ENCODE measurements around the gene BNIP2. TPM values are rescaled to one million over a fixed set of nuclear protein-coding genes. Genes with fewer than 3 reads are reported as not detected.

Gene BNIP2
- polyA plus RNA-seq (2013, experiment 1 of 2), result 21.2 TPM
- 20.1 TPM for polyA plus RNA-seq (2013, experiment 2 of 2)

GRCh38 chr15:59688782-59689625 lies at the start of gene BNIP2:
TSS of gene BNIP2 (minus strand) at chr15:59689320. CDS start at chr15:59682457, 6,863 bp downstream.
- Histone ChIP-seq H2BK12ac (ENCODE audit: low read length) (no peak within 1 kb of the TSS), H4K91ac (ENCODE audit: low read depth, low read length, poor library complexity) (no peak within 1 kb of the TSS), H3K4me1 (ENCODE audit: control insufficient read depth in 2 of 2, insufficient read depth in 1 of 2, low read depth in 1 of 2, low read length in 2 of 2) (peaks cover 2 to 7% of the 10 kb centered on the region in 2 donors), H2BK5ac (ENCODE audit: low read length) (no peak within 1 kb of the TSS), H2BK15ac (ENCODE audit: low read length) (no peak within 1 kb of the TSS), H3K27me3 (ENCODE audit: control insufficient read depth in 3 of 3, insufficient read depth in 3 of 3, low read depth in 1 of 3, low read length in 3 of 3) (no peaks in the 10 kb centered on the region), H3K23ac (ENCODE audit: low read depth, low read length, poor library complexity) (peak within 1 kb of the TSS; percentile 90), H3K18ac (ENCODE audit: low read length) (peak within 1 kb of the TSS; percentile 98), H3K79me1 (ENCODE audit: low read depth, low read length) (peaks cover 2% of the 10 kb centered on the region), H3K4me3 (ENCODE audit: low read length in 2 of 2) (peak within 1 kb of the TSS; percentile 86 to 100), H3K14ac (ENCODE audit: low read length) (peak within 1 kb of the TSS; percentile 78), H3K36me3 (replicated peaks in 1 of 2; ENCODE audit: control insufficient read depth in 2 of 2, insufficient read depth in 2 of 2, low read length in 2 of 2) (peaks cover 0 to 29% of the 10 kb centered on the region in 2 donors), H2AFZ (ENCODE audit: low read length) (peak within 1 kb of the TSS; percentile 94), H4K8ac (ENCODE audit: low read depth, low read length) (no peak within 1 kb of the TSS), H2AK5ac (ENCODE audit: low read depth, low read length) (no peak within 1 kb of the TSS), H3K4me2 (ENCODE audit: insufficient read depth, low read length, poor library complexity, severe bottlenecking) (peak within 1 kb of the TSS; percentile 54), H3K27ac (replicated peaks; ENCODE audit: low read length) (peak within 1 kb of the TSS; percentile 86), H3K4ac (ENCODE audit: low read length) (no peak within 1 kb of the TSS), H2BK120ac (ENCODE audit: low read depth, low read length) (no peak within 1 kb of the TSS), H3K9ac (ENCODE audit: low read depth, low read length, poor library complexity) (peak within 1 kb of the TSS; percentile 96), H3K9me3 (replicated peaks in 1 of 2; ENCODE audit: control insufficient read depth in 2 of 2, insufficient read depth in 1 of 2, low read depth in 1 of 2, low read length in 2 of 2) (no peaks in the 10 kb centered on the region)
- no CpG with 5 or more reads among the region's 78 CpGs for WGBS, 2 donors (ENCODE audit: extremely low coverage in 2 of 2, insufficient read length in 2 of 2, insufficient replicate concordance in 1 of 2)
- peak; percentile 97 for DNase-seq (ENCODE audit: low spot score)

- H3K79me1 ChIP-seq (ENCODE audit: low read depth, low read length), result no peaks in the 10 kb centered on the region
- no peaks in the 10 kb centered on the region for H3K36me3 ChIP-seq (replicated peaks in 1 of 2; ENCODE audit: control insufficient read depth in 2 of 2, insufficient read depth in 2 of 2, low read length in 2 of 2)
- no peak overlapping the region for H3K4me2 ChIP-seq (ENCODE audit: insufficient read depth, low read length, poor library complexity, severe bottlenecking)
- peaks cover 0 to 5% (median 0%) of the 10 kb centered on the region in 3 experiments for H3K27me3 ChIP-seq (ENCODE audit: control insufficient read depth in 3 of 3, insufficient read depth in 3 of 3, low read depth in 1 of 3, low read length in 3 of 3)
- H3K27ac ChIP-seq (replicated peaks; ENCODE audit: low read length), result no peak overlapping the region
- no peak overlapping the region for H2AK5ac ChIP-seq (ENCODE audit: low read depth, low read length)
- H3K23ac ChIP-seq (ENCODE audit: low read depth, low read length, poor library complexity), result no peak overlapping the region
- no peak overlapping the region for H4K91ac ChIP-seq (ENCODE audit: low read depth, low read length, poor library complexity)
- H2BK15ac ChIP-seq (ENCODE audit: low read length), result no peak overlapping the region
- H2BK5ac ChIP-seq (ENCODE audit: low read length), result no peak overlapping the region
- no peaks in the 10 kb centered on the region for H3K4me1 ChIP-seq (ENCODE audit: control insufficient read depth in 2 of 2, insufficient read depth in 1 of 2, low read depth in 1 of 2, low read length in 2 of 2)
- H3K18ac ChIP-seq (ENCODE audit: low read length), result no peak overlapping the region
- H2AFZ ChIP-seq (ENCODE audit: low read length), result no peak overlapping the region
- no peak for DNase-seq (ENCODE audit: low spot score)
- WGBS, 2 donors (ENCODE audit: extremely low coverage in 2 of 2, insufficient read length in 2 of 2, insufficient replicate concordance in 1 of 2), result no CpG with 5 or more reads among the region's 7 CpGs
- no peak overlapping the region for H2BK120ac ChIP-seq (ENCODE audit: low read depth, low read length)
- no peak overlapping the region for H3K14ac ChIP-seq (ENCODE audit: low read length)
- H2BK12ac ChIP-seq (ENCODE audit: low read length), result no peak overlapping the region
- H4K8ac ChIP-seq (ENCODE audit: low read depth, low read length), result no peak overlapping the region
- no peak overlapping the region for H3K9ac ChIP-seq (ENCODE audit: low read depth, low read length, poor library complexity)
- H3K4ac ChIP-seq (ENCODE audit: low read length), result no peak overlapping the region
- H3K9me3 ChIP-seq (replicated peaks in 1 of 2; ENCODE audit: control insufficient read depth in 2 of 2, insufficient read depth in 1 of 2, low read depth in 1 of 2, low read length in 2 of 2), result peaks cover 2 to 4% of the 10 kb centered on the region in 2 donors
- no peak overlapping the region for H3K4me3 ChIP-seq (ENCODE audit: low read length in 2 of 2)
Observed at GRCh38 chr15:59738676-59739075, 49.6 kb upstream of the BNIP2 start.

- Histone ChIP-seq H3K4me3 (ENCODE audit: low read length in 2 of 2) (no peak overlapping the region), H3K9ac (ENCODE audit: low read depth, low read length, poor library complexity) (no peak overlapping the region), H4K8ac (ENCODE audit: low read depth, low read length) (no peak overlapping the region), H3K14ac (ENCODE audit: low read length) (no peak overlapping the region), H3K23ac (ENCODE audit: low read depth, low read length, poor library complexity) (no peak overlapping the region), H3K27ac (replicated peaks; ENCODE audit: low read length) (no peak overlapping the region), H3K4me2 (ENCODE audit: insufficient read depth, low read length, poor library complexity, severe bottlenecking) (no peak overlapping the region), H3K36me3 (replicated peaks in 1 of 2; ENCODE audit: control insufficient read depth in 2 of 2, insufficient read depth in 2 of 2, low read length in 2 of 2) (no peaks in the 10 kb centered on the region), H3K79me1 (ENCODE audit: low read depth, low read length) (no peaks in the 10 kb centered on the region), H2BK120ac (ENCODE audit: low read depth, low read length) (no peak overlapping the region), H3K9me3 (replicated peaks in 1 of 2; ENCODE audit: control insufficient read depth in 2 of 2, insufficient read depth in 1 of 2, low read depth in 1 of 2, low read length in 2 of 2) (no peaks in the 10 kb centered on the region), H2AK5ac (ENCODE audit: low read depth, low read length) (no peak overlapping the region), H2BK15ac (ENCODE audit: low read length) (no peak overlapping the region), H3K27me3 (ENCODE audit: control insufficient read depth in 3 of 3, insufficient read depth in 3 of 3, low read depth in 1 of 3, low read length in 3 of 3) (peaks cover 0 to 9% (median 0%) of the 10 kb centered on the region in 3 experiments), H2AFZ (ENCODE audit: low read length) (no peak overlapping the region), H2BK12ac (ENCODE audit: low read length) (no peak overlapping the region), H2BK5ac (ENCODE audit: low read length) (no peak overlapping the region), H3K4me1 (ENCODE audit: control insufficient read depth in 2 of 2, insufficient read depth in 1 of 2, low read depth in 1 of 2, low read length in 2 of 2) (no peaks in the 10 kb centered on the region), H3K4ac (ENCODE audit: low read length) (no peak overlapping the region), H4K91ac (ENCODE audit: low read depth, low read length, poor library complexity) (no peak overlapping the region), H3K18ac (ENCODE audit: low read length) (no peak overlapping the region)
- WGBS, 2 donors (ENCODE audit: extremely low coverage in 2 of 2, insufficient read length in 2 of 2, insufficient replicate concordance in 1 of 2), result no CpG with 5 or more reads among the region's 7 CpGs
- no peak for DNase-seq (ENCODE audit: low spot score)
Observed at GRCh38 chr15:59736181-59736580, 47.1 kb upstream of the BNIP2 start.

GRCh38 chr15:59725151-59725486 lies 36.0 kb upstream of the BNIP2 start:
- WGBS, 2 donors (ENCODE audit: extremely low coverage in 2 of 2, insufficient read length in 2 of 2, insufficient replicate concordance in 1 of 2), result no CpG with 5 or more reads among the region's 3 CpGs
- Histone ChIP-seq H3K4ac (ENCODE audit: low read length) (no peak overlapping the region), H3K27me3 (ENCODE audit: control insufficient read depth in 3 of 3, insufficient read depth in 3 of 3, low read depth in 1 of 3, low read length in 3 of 3) (peaks cover 0 to 23% (median 0%) of the 10 kb centered on the region in 3 experiments), H3K9me3 (replicated peaks in 1 of 2; ENCODE audit: control insufficient read depth in 2 of 2, insufficient read depth in 1 of 2, low read depth in 1 of 2, low read length in 2 of 2) (no peaks in the 10 kb centered on the region), H3K4me3 (ENCODE audit: low read length in 2 of 2) (no peak overlapping the region), H4K8ac (ENCODE audit: low read depth, low read length) (no peak overlapping the region), H3K9ac (ENCODE audit: low read depth, low read length, poor library complexity) (no peak overlapping the region), H2BK15ac (ENCODE audit: low read length) (no peak overlapping the region), H2BK12ac (ENCODE audit: low read length) (no peak overlapping the region), H3K79me1 (ENCODE audit: low read depth, low read length) (no peaks in the 10 kb centered on the region), H2BK120ac (ENCODE audit: low read depth, low read length) (no peak overlapping the region), H3K4me1 (ENCODE audit: control insufficient read depth in 2 of 2, insufficient read depth in 1 of 2, low read depth in 1 of 2, low read length in 2 of 2) (no peaks in the 10 kb centered on the region), H3K23ac (ENCODE audit: low read depth, low read length, poor library complexity) (no peak overlapping the region), H2AK5ac (ENCODE audit: low read depth, low read length) (no peak overlapping the region), H3K27ac (replicated peaks; ENCODE audit: low read length) (no peak overlapping the region), H2BK5ac (ENCODE audit: low read length) (no peak overlapping the region), H3K18ac (ENCODE audit: low read length) (no peak overlapping the region), H2AFZ (ENCODE audit: low read length) (no peak overlapping the region), H4K91ac (ENCODE audit: low read depth, low read length, poor library complexity) (no peak overlapping the region), H3K36me3 (replicated peaks in 1 of 2; ENCODE audit: control insufficient read depth in 2 of 2, insufficient read depth in 2 of 2, low read length in 2 of 2) (no peaks in the 10 kb centered on the region), H3K4me2 (ENCODE audit: insufficient read depth, low read length, poor library complexity, severe bottlenecking) (no peak overlapping the region), H3K14ac (ENCODE audit: low read length) (no peak overlapping the region)
- DNase-seq (ENCODE audit: low spot score), result no peak
